MM.1S (cell line): Measurements from ENCODE around the gene TELO2.

Experiments used
- EZH2 ChIP-seq: fragments of 300-600 bp; sonication (generic); optimal IDR thresholded peaks from 2 replicates; pipeline ENCODE3; 2017; ENCODE audit warnings: low read depth, mild to moderate bottlenecking, antibody characterized with exemption, low read length, mixed read lengths
- TF ChIP-seq, protein P1 (sequence below): fragments of 300-600 bp; sonication (generic); IDR thresholded peaks from 2 replicates; pipeline ENCODE4 v1.5.1; 2016; ENCODE audit warnings: antibody characterized with exemption, low read length, mixed read lengths

- TF ChIP-seq, protein P1, sequence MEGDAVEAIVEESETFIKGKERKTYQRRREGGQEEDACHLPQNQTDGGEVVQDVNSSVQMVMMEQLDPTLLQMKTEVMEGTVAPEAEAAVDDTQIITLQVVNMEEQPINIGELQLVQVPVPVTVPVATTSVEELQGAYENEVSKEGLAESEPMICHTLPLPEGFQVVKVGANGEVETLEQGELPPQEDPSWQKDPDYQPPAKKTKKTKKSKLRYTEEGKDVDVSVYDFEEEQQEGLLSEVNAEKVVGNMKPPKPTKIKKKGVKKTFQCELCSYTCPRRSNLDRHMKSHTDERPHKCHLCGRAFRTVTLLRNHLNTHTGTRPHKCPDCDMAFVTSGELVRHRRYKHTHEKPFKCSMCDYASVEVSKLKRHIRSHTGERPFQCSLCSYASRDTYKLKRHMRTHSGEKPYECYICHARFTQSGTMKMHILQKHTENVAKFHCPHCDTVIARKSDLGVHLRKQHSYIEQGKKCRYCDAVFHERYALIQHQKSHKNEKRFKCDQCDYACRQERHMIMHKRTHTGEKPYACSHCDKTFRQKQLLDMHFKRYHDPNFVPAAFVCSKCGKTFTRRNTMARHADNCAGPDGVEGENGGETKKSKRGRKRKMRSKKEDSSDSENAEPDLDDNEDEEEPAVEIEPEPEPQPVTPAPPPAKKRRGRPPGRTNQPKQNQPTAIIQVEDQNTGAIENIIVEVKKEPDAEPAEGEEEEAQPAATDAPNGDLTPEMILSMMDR: no peak
- no peak for TF ChIP-seq EZH2
Observed at GRCh38 chr16:1526608-1527555, 33.7 kb downstream of the TELO2 start.
